HG02884 (cell line): ENCODE measurements around the gene CASS4.

Experiments
- ATAC-seq: cut with Tn5 transposase; IDR thresholded peaks from one replicate; pipeline ENCODE4 v1.9.1; 2021; ENCODE audit warnings: mild to moderate bottlenecking, moderate library complexity; ENCODE audit not compliant: unreplicated experiment

CASS4 gene

DNA sequence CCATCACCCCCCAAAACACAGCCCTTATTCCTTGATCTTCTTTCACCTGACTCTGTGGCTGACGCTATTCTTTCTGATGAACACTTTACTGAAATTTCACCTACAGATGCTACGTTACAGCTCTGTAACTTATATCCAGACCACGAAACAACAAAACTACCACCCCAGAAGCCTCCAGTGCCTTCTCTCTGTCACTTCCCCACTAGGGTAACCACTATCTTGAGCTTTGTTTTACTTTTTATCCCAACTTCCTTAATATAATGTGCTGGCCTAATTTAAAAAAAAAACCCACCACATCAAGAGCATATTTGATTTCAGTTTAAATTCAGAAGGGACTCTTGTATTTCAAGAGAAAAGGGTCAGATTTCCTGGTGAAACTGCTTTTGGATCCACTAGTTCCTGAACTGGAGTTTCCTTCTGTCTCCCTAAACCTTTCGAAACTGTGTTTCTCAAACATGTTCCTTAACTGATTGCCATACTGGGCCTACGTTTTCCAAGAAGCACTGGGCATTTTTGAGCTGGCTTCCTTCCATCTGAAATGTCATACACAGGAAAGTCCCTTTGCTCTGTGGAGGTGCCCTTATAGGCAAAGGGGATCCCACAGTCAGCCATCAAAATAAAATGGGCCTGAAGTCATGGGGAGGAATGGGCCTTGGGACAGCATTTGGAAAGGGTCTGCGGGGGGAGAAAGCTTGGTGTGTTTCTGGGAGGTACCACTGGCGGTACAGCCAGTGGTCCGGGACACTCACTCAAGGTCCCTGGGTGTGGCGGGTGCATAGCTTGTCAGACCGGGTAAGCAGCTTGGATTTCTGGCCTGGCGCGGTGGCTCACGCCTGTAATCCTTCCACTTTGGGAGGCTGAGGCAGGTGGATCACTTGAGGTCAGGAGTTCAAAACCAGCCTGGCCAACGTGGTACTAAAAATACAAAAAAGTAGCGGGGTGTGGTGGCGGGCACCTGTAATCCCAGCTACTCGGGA is 30.6 kb downstream of the CASS4 start:
- ATAC-seq, result no peak

DNA sequence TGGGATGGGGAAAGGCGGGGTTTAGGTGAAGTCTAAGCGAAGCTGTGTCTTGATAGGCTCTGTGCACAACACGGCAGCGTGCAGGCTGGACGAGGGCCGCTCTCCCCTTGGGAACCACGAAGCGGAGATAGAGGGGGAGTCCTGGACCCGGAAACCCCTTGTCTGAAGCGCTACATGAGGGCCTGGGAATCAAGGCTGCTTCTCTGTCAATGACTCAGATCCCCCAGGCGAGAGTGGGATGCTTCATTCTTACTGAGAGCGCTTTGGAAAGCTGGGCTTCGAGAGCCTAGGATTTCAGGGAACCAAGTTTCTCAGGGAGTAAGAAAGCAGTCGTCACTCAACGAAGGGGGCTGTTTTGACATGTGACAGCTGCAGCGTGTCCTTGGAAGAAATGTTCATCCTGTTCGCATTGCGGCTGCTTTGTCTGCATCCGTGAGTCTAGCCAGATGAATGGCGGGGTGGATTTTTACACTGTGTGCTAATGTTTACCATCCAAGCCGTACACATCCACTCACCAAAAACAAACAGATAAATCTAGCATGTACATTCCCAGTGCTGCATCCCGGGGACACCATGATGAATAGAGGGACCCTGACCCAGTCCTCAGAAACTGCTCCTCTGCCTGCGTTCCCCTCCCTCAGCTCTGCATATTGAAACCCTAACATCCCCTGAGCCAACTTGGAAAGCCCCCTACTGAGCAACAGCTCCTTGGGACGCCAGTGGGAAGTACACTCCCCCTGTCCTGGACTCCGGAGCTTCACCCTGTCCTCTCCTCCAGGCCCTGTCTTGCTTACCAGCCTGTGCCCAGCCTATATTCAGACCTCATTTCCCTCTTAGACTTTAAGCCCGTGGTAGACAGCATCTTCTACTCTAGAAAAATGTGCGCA is 31.8 kb downstream of the CASS4 start:
- ATAC-seq, result no peak

DNA sequence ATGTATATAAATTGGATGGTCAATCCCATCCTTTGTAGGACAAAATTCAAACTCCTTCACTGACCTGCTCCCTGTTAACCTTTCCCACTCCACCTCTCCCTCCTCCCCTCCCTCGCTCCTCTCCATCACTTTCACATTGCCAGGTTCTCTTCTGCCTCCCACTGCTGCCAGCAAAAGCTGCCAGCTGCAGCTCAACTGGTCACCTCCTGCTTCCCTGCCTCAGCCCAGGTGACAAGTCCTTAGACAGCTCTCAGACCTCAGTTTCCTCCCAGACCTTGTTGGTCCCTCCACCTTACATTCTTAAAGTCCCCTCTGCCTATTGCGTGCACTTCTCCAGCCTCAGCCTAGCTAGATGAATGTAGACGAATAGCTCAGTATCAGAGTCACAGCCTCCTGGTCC is 33.1 kb downstream of the CASS4 start:
- ATAC-seq, result no peak

DNA sequence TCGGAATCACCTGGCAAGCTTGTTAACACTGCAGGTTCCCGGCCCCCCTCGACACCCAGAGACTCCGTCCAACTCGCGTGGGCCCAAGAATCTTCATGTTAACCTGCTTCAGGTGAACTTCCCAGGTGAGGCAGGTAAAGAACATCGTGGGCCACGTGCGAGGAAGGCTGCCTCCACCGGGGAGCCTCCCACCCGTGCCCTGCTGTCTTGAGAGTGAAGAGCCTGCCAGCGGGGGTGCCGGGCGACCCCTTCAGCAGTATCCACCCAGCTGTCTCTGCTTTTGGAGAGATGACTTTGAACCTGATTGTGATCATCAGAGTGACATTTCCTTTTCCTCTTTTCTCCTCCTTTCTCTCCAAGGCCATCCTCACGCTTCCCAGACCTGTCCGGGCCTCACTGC is 33.5 kb downstream of the CASS4 start:
- ATAC-seq, result no peak

DNA sequence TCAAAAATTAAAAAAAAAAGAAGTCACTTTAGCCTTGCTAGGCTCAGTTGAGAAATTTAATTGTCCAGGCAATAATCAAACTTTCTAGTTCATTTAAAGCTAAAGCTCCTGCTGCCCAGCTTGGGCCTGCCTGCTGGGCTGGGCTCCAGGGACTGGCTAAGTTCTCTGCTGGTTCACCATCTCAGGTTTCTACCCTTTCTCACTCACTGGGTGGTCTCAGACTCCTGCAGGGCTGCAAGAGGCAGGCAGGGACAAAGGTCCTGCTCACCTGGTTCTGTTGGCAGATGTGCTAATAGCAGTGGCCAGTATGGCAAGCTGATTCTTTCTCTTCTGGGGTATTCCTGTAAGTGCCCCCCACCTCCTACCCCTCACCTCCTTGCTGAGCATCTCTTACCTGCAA is 35.2 kb downstream of the CASS4 start:
- ATAC-seq, result no peak

DNA sequence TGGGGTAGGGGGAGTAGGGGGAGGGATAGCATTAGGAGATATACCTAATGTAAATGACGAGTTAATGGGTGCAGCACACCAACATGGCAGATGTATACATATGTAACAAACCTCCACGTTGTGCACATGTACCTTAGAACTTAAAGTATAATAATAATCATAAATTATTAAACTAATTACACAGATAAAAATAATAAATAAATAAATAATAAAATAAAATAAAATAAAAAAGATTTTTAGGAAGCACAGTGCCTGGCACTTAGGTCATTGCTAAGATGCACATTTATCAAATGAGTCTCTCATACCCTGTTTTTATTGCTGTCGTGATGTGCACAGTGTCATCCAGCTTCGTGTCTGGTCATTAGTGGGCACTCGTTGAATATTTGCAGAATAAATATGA is 37.4 kb downstream of the CASS4 start:
- ATAC-seq, result no peak

DNA sequence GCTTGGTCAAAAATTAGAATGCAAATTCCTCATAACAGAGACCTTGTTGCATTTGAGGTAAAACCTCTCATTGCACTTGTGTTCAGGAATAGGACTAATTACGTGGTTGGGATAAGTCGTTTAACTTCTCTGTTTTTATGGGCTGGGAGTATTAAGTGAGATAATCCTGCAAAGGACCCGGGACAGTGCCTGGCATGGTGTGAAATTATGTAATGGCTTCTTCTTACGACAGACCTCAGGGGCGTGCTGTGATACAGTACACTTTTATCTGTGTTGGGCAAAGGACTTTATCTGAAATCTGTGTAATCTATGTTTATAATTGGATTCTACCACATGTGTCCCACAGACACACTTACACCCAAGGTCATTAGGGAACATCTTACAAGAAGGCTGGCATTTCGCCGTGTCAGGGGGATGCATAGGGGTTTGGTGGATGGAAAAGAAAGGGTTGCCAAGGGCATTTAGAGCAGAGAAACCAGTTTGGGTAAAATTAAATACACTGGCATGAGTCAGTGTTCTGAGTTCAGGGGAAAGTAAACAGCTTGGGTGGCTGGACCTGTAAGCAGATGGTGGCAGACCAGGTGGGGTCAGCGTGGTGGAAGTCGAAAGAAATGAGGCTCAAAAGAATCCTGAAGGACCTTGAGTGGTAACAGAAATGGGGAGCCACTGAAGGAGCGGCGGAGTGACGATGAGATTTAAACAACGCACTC is 39.2 kb downstream of the CASS4 start:
- no peak for ATAC-seq

DNA sequence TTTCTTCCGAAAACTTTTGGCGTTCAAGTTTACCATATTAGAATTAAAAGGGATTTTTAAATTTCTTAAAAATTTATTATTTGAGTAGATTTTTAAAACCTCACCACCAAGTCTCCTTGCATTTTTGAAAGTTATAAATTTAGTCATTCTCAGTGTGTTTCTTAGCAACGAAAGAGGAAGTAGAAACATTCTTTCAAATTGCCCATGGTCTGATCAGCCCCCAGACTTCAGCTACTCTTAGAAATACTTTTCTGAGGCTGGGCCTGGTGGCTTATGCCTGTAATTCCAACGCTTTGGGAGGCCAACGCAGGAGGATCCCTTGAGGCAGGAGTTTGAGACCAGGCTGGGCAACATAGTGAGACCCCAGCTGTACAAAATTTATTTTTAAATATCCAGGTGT is 41.3 kb downstream of the CASS4 start:
- peak; percentile 68 for ATAC-seq

DNA sequence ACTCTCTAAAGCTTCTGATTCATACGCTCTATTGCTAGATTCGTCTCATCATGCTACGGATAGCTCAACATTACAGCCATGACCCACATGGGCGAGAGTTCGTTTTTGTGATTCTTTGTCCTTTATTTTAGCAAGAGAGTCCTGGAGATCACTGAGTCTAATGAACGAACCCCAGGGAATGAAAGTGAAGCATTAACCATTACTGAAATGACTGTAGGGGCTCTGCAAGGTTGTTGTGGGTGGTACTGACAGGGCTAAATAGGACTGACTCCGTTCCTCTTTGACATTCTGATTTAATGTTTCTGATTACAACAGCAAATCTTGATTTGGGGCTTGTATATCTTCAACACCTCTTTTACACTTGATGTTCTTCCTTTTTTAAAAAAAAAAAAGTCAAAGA is 42.7 kb downstream of the CASS4 start:
- peak; percentile 83 for ATAC-seq

DNA sequence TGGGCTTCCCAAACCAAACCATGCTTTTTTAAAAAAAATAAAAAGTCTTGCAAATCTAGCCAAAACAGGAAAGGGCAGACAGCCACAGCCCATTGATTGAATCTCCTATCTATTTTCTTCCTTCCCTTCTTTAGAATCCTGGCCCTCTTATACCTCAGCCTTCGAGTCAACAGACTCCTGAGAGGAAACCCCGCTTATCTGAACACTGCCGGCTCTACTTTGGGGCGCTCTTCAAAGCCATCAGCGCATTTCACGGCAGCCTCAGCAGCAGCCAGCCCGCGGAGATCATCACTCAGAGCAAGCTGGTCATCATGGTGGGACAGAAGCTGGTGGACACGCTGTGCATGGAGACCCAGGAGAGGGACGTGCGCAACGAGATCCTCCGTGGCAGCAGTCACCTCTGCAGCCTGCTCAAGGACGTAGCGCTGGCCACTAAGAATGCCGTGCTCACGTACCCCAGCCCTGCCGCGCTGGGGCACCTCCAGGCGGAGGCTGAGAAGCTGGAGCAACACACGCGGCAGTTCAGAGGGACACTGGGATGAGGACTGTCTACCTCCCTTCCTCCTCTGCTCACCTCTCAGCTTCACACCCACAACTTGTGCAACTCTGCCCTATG is 46.3 kb downstream of the CASS4 start:
- ATAC-seq, result no peak

DNA sequence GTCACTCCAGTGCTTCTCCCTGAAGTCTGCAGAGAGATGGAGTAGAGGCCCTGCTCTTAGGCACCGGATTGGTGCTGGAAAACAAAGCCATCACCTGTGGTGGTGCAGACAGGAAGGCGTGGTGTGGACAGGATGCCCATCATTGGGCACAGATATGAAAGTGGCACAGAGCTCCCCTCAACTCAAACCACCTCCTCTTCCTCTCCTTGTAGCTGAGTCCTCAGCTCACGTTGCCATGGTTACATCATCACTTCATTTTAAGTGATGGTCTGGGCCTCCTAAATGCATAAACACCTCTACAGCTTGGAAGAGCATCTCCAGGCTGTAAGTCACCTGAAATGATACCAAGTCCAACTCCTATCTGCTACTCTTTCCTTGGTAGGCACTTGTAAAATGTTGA is 48.4 kb downstream of the CASS4 start:
- ATAC-seq, result no peak

DNA sequence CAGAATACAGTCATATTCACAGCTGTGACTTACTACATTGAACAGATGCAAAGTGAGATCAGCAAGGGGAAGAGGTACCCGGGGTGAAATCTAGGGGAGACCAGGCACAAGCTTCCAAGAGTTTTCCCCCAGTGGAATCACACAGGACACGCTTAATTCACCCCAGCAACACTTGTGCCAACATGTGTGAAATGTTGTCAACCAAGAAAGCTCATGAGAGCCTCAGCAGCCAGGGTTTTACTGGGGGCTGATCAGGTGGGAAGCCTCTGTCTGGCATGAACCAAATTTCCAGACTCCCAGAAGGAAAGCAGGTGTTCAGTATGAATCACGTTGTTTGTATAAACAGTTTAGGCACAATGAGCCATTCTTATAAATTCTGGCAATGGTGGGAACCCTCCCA is 49.5 kb downstream of the CASS4 start:
- no peak for ATAC-seq

DNA sequence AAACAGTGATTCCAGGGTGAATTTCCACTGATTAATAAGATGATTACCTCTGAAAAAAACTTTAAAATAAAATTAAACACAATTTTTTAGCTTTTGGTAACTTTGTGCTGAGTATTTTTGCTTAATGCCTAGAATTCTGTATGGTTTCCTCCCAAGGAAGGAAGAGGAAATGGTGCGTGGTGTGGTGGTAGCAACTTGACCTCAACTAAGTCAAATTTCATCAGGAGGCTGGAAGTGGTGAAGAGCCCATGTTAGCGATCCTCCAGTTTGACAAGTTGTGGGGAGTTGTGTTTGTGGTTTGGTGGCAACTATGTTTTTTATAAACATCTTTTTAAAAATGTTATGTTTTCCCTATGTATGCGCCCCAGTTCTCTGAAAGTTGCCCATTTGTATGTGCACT is 51.4 kb downstream of the CASS4 start:
- ATAC-seq, result no peak

DNA sequence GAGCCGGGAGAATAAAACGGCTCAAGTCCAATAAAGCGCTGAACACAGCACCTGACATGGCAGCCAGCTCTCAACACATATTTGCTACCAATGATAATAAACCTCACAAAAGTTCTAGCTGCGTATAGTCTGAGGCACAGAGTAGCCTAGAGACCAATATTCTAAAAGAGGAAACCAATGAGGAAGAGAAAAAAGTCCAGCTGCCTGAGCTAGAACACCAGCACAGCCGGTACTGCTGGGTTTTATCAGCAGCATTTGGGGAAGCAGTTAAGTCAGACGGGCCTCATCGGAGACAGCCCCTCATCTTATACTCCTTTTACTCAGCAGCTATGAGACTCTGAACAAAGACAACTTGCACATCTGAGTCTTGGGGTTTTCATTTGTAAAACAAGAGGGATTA is 53.9 kb downstream of the CASS4 start:
- peak; percentile 40 for ATAC-seq

DNA sequence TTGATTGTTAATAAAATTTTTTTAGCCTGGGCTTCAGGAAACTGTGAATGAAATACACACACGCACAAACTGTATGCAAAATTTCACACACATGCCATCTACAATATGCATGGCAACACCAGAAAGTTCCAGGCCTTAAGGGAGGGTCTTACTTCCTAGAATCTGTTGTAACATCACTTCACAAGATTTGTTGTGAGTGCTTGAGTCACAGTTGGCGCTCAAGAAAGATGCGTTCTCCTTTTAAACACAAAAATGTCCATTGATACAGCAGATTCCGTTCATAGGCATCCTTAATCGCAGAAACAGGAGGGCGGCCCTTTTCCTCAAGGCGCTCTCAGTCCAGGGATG is 55.9 kb downstream of the CASS4 start:
- ATAC-seq, result peak; percentile 3

DNA sequence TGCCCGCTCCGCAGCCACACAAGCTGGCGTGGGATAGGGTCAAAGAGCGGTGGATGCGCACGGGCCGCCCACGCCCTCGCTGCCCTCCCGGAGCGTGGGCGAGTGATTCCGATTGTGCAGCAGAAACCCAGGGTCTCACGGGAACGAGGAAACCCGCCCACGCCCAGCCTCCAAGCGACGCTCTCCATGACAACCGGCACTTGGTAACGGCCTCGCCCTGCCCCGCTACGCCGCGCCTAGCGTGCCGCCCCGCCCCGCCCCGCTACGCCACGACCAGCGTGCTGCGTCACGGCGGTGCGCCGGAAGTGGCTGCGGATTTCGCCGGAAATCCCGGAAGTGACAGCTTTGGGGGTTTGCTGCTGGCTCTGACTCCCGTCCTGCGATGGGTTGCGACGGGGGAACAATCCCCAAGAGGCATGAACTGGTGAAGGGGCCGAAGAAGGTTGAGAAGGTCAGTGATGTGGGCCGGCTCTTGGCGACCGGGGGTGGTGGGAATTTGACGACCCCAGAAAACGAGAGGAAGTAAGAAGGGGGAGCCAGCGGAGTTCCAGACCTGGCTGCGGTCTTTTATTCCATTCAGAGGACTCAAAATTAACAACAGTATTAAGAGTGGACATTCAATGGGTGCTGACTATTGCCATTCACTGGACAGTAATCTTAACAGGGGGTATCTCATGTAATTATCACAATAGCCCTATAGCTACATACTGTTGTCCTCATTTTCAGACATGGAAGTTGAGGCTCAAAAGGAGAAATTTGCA is 56.4 kb downstream of the CASS4 start, which contains the start of gene RTF2:
RTF2 (plus strand) TSS at position 312 of the 761 bp plus-strand sequence; CDS start at position 383, 71 bp downstream.
- peak; percentile 95 for ATAC-seq

DNA sequence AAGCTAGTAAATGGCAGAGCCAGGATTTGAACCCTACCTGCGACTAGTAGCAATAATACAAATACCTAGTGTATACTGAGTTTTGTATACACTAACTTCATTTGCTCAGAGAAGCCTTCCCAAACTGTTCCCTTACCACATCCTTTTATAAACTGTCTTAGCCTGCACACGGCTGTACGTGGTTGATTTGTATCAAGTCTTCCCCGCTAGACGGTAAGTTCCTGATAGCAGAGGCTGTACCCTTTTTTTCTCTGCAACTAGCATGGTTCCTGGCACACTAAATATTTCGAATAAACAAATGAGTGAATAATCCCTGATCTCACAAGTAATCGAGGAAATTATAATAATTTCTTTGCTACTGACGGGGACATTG is 57.0 kb downstream of the CASS4 start:
- no peak for ATAC-seq

DNA sequence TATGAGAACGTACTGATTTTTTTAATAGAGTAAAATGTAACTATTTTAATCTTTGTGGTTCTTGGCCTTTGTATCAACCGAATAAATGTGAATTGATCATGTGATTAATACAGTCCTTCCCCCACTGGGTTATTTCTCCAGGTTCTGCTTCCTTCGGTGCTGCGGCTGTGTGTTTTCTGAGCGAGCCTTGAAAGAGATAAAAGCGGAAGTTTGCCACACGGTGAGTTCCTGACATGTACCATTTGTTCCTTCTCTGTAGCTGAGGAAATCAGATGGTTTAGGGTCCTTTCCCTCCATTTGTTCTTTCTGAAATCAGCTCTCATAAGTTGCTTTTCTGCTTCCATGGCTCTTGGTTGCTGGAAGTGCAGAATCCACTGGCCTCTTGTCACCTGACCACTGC is 71.9 kb downstream of the CASS4 start:
- no peak for ATAC-seq

DNA sequence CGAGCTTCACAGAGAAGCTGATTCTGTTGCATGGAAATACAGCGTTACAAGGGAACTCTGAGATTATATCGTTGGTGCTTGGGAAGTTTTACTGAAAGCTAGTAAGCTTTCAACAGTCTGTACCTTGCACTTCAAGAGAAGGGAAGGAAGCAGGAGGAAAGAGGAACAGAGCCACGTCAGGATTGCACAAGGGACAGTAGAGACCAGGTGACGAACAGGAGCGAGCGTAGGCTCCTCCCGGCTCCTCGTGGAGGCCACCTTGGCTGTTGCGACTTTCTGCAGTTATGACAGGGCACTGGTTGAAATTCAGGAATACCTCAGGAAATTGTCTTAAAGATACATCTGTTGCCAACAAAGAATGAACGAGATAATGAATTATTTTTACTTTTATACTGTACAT is 75.2 kb downstream of the CASS4 start:
- no peak for ATAC-seq

DNA sequence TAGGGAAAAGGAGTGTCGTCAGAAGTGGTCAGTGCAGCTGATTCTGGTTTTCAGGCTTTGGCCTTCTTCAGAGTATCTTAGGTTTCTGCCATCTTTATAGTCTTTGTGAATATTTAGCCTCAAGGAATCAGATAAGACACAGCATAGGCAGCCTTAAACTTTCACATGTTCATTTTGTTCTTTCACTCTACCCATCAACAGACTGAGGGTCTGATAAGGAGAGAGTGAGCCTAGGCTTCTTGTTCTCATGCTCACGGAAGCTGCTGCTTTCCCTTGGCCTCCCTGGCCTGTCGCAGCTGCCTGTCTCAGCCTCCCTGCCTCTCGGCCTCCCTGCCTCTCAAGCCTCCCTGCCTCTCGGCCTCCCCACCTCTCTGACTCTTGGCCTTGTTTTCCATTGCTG is 76.5 kb downstream of the CASS4 start:
- no peak for ATAC-seq
